ENCODE data around the gene PRRT3.

DNA sequence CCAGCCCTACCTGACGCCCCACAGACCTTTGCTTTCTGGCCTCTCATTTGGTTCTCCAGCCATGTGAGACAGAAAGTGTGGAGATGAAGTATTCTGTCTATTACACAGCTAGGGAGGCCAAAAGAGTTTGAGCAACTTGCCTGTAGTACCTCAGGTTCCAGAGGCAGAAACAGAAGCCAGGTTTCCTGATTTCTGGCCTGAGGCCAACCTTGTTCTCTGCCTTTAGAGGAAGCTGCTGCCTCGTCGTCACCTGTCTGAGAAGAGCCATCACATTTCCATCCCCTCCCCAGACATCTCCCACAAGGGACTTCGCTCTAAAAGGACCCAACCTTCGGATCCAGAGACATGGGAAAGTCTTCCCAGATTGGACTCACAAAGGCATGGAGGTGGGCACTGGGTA lies 45.7 kb downstream of the PRRT3 start:
- TF ChIP-seq, protein P1, sequence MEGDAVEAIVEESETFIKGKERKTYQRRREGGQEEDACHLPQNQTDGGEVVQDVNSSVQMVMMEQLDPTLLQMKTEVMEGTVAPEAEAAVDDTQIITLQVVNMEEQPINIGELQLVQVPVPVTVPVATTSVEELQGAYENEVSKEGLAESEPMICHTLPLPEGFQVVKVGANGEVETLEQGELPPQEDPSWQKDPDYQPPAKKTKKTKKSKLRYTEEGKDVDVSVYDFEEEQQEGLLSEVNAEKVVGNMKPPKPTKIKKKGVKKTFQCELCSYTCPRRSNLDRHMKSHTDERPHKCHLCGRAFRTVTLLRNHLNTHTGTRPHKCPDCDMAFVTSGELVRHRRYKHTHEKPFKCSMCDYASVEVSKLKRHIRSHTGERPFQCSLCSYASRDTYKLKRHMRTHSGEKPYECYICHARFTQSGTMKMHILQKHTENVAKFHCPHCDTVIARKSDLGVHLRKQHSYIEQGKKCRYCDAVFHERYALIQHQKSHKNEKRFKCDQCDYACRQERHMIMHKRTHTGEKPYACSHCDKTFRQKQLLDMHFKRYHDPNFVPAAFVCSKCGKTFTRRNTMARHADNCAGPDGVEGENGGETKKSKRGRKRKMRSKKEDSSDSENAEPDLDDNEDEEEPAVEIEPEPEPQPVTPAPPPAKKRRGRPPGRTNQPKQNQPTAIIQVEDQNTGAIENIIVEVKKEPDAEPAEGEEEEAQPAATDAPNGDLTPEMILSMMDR (conservative IDR thresholded peaks at IDR 0.05; ENCODE audit: low read length): no peak
- TF ChIP-seq EZH2phosphoT487 (IDR thresholded peaks at IDR 0.05; ENCODE audit: borderline replicate concordance, low read depth, low read length): no peak

Measured in OCI-LY7 (cell line).